Body of pancreas (tissue), 4 donors: ENCODE data around the gene MAD1L1.

Experiments
- CTCF ChIP-seq, 7 experiments: fragments of 450-650 bp in 4 of 7; fragments of 200-600 bp in 3 of 7; sonication (generic) in 3 of 7; IDR thresholded peaks; one replicate each; pipeline ENCODE4 v1.5.1; 2016 to 2019; ENCODE audit warnings: antibody characterized with exemption in 7 of 7
- POLR2A ChIP-seq, 3 donors: fragments of 450-650 bp; IDR thresholded peaks; one replicate each; pipeline ENCODE4 v1.6.1; 2016; ENCODE audit warnings: antibody characterized with exemption in 3 of 3, mild to moderate bottlenecking in 2 of 3

- TF ChIP-seq CTCF (IDR thresholded peaks at IDR 0.05) (no peak), POLR2A (IDR thresholded peaks at IDR 0.05) (no peak)
These were observed 27.5 kb downstream of the MAD1L1 start for GRCh38 chr7:2205036-2205780.
